Measurements from ENCODE around the gene PSKH1. TPM values are rescaled to one million over a fixed set of nuclear protein-coding genes. Genes with fewer than 3 reads are reported as not detected.

Gene PSKH1
- total RNA-seq, 1 donor from 2014 or later = 45.0 TPM

- no peaks in the 10 kb centered on the region for H3K9me3 Mint-ChIP-seq (ENCODE audit: low read depth)
- DNase-seq (ENCODE audit: low spot score, unreplicated experiment) = no peak
- peaks cover 24% of the 10 kb centered on the region for H3K4me1 Mint-ChIP-seq (ENCODE audit: low read depth)
- H3K27me3 Mint-ChIP-seq = no peaks in the 10 kb centered on the region
- H3K27ac Mint-ChIP-seq = no peak overlapping the region
- H3K4me3 Mint-ChIP-seq (ENCODE audit: low read depth) = no peak overlapping the region
- no peak for TF ChIP-seq CTCF (IDR thresholded peaks at IDR 0.05; ENCODE audit: unreplicated experiment)
- peaks cover 14% of the 10 kb centered on the region for H3K36me3 Mint-ChIP-seq (ENCODE audit: insufficient read depth)
Measured at GRCh38 chr16:67963292-67963661, 70.2 kb downstream of the PSKH1 start.

DNA sequence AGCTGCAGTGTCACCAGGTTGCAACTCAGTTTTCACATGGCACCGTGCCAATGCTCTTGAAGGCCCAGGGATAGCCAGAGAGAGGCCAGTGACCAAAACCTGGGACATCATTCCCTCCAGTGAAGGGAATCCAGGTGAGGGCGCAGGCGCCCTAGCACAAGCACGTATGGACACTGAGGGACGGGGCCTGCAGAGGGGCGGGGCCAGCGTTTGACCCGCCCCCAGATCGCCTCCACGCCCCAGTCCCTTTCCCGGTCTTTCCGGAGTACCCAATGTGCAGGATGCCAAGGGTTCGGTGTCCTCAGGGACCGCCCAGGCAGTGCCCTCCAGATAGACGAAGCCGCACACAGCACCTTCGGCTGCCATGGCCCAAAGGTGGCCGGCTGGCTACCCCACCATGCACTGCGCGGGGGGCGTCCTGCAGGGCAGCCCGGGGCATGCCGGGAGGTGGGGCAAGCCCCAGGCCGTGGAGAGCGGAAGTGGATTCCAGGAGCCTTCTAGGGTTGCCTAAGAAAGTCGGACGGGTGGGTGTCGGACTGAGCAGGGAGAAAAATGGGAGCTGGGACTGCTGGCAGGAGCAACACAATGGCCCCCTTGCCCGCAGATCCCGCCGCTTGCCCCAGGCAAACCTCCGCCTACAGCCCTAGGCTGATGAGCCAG lies 70.7 kb downstream of the PSKH1 start:
- TF ChIP-seq CTCF (IDR thresholded peaks at IDR 0.05; ENCODE audit: unreplicated experiment) = no peak

GRCh38 chr16:67964477-67965131 lies 71.5 kb downstream of the PSKH1 start:
- H3K36me3 Mint-ChIP-seq (ENCODE audit: insufficient read depth) = peaks cover 10% of the 10 kb centered on the region
- TF ChIP-seq CTCF (IDR thresholded peaks at IDR 0.05; ENCODE audit: unreplicated experiment) = no peak
- DNase-seq (ENCODE audit: low spot score, unreplicated experiment) = no peak
- H3K27ac Mint-ChIP-seq = no peak overlapping the region
- H3K4me1 Mint-ChIP-seq (ENCODE audit: low read depth) = peaks cover 26% of the 10 kb centered on the region
- no peak overlapping the region for H3K4me3 Mint-ChIP-seq (ENCODE audit: low read depth)
- no peaks in the 10 kb centered on the region for H3K27me3 Mint-ChIP-seq
- no peaks in the 10 kb centered on the region for H3K9me3 Mint-ChIP-seq (ENCODE audit: low read depth)

More for the DNA sequence above, 70.7 kb downstream of the PSKH1 start:
- H3K9me3 Mint-ChIP-seq (ENCODE audit: low read depth) = no peaks in the 10 kb centered on the region
- peaks cover 24% of the 10 kb centered on the region for H3K4me1 Mint-ChIP-seq (ENCODE audit: low read depth)
- DNase-seq (ENCODE audit: low spot score, unreplicated experiment) = no peak
- H3K27ac Mint-ChIP-seq = no peak overlapping the region
- H3K36me3 Mint-ChIP-seq (ENCODE audit: insufficient read depth) = peaks cover 10% of the 10 kb centered on the region
- no peak overlapping the region for H3K4me3 Mint-ChIP-seq (ENCODE audit: low read depth)
- H3K27me3 Mint-ChIP-seq = no peaks in the 10 kb centered on the region

- TF ChIP-seq CTCF (IDR thresholded peaks at IDR 0.05; ENCODE audit: unreplicated experiment) = no peak
- H3K9me3 Mint-ChIP-seq (ENCODE audit: low read depth) = no peaks in the 10 kb centered on the region
- DNase-seq (ENCODE audit: low spot score, unreplicated experiment) = no peak
- H3K27ac Mint-ChIP-seq = peak overlapping the region; percentile 64
- H3K4me1 Mint-ChIP-seq (ENCODE audit: low read depth) = peaks cover 29% of the 10 kb centered on the region
- H3K27me3 Mint-ChIP-seq = no peaks in the 10 kb centered on the region
- peak overlapping the region; percentile 98 for H3K4me3 Mint-ChIP-seq (ENCODE audit: low read depth)
- H3K36me3 Mint-ChIP-seq (ENCODE audit: insufficient read depth) = peaks cover 7% of the 10 kb centered on the region
Measured at GRCh38 chr16:67965668-67966548, 72.9 kb downstream of the PSKH1 start.

GRCh38 chr16:67966549-67967182 lies 73.6 kb downstream of the PSKH1 start:
- Mint-ChIP-seq H3K4me1 (ENCODE audit: low read depth) (peaks cover 29% of the 10 kb centered on the region), H3K4me3 (ENCODE audit: low read depth) (peak overlapping the region; percentile 98), H3K27me3 (no peaks in the 10 kb centered on the region), H3K27ac (peak overlapping the region; percentile 64), H3K9me3 (ENCODE audit: low read depth) (no peaks in the 10 kb centered on the region), H3K36me3 (ENCODE audit: insufficient read depth) (peaks cover 5% of the 10 kb centered on the region)
- TF ChIP-seq CTCF (IDR thresholded peaks at IDR 0.05; ENCODE audit: unreplicated experiment) = no peak
- no peak for DNase-seq (ENCODE audit: low spot score, unreplicated experiment)
